ENCODE data around the gene PLPP6. TPM values are rescaled to one million over a fixed set of nuclear protein-coding genes. Genes with fewer than 3 reads are reported as not detected.

PLPP6 gene
- total RNA-seq, 3 donors from 2014 or later: 6.4 to 13.2 (median 8.8) TPM

- DNase-seq (ENCODE audit: low spot score in 2 of 2): no peak
- H3K36me3 ChIP-seq: peaks cover 11% of the 10 kb centered on the region
These were observed 39.4 kb downstream of the PLPP6 start for GRCh38 chr9:4701526-4701925.

DNA sequence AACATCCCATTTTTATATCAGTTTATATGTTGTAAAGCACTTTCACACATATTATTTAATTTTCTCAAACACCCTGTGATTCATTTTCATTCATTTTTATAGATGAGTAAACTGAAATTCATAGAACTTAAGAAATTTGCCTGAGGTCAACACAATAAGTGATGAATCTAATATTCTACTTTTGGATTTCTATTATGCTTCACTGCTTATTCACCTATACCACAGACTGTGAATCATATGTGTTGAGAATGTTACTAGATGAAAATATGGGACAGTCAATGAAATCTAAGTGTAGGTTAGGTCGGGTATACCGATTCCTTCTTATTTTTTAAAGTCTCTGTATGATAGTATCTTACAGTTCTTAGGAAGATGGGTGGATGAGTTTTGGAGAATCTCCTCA, 42.0 kb downstream of the PLPP6 start:
- peaks cover 11% of the 10 kb centered on the region for H3K36me3 ChIP-seq
- TF ChIP-seq CTCF (IDR thresholded peaks at IDR 0.05) (no peak), POLR2A (IDR thresholded peaks at IDR 0.05) (no peak), POLR2AphosphoS5 (IDR thresholded peaks at IDR 0.05) (no peak)
- intact Hi-C loops (cut with DNase I; ENCODE audit: low total_unique reads): no loop called here

More at GRCh38 chr9:4701526-4701925, 39.4 kb downstream of the PLPP6 start:
- Histone ChIP-seq H3K9me3 (no peaks in the 10 kb centered on the region), H3K4me1 (no peaks in the 10 kb centered on the region), H3K27me3 (no peaks in the 10 kb centered on the region), H3K27ac (no peak overlapping the region), H3K4me3 (no peak overlapping the region)
- no peak for TF ChIP-seq POLR2AphosphoS5 (IDR thresholded peaks at IDR 0.05)
- no peak for TF ChIP-seq POLR2A (IDR thresholded peaks at IDR 0.05)
- TF ChIP-seq CTCF (IDR thresholded peaks at IDR 0.05): no peak
- intact Hi-C loops (cut with DNase I; ENCODE audit: low total_unique reads): no loop called here

DNA sequence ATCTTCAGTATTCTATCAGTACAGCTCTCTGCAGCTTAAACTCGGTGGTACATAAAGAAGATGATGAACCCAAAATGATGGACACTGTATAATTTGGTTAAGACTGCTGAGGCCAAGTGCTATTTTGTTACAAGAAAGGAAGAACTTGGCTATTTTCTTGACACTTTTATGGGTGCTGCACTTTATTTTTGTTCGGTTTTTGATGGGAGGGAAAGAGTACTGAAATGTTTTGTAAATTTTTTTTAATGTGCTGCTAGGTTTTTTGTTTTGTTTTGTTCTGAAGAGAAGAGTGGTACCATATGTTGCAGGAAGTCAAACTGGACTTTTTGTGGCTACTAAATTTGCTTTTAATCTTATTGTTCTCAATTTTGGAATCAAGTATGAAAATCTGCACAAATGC, 43.9 kb downstream of the PLPP6 start:
- TF ChIP-seq CTCF (IDR thresholded peaks at IDR 0.05): no peak
- TF ChIP-seq POLR2AphosphoS5 (IDR thresholded peaks at IDR 0.05): no peak
- TF ChIP-seq POLR2A (IDR thresholded peaks at IDR 0.05): no peak
- intact Hi-C loops (cut with DNase I; ENCODE audit: low total_unique reads): no loop called here
- Histone ChIP-seq H3K27ac (no peak overlapping the region), H3K36me3 (peaks cover 11% of the 10 kb centered on the region), H3K9me3 (no peaks in the 10 kb centered on the region), H3K4me3 (no peak overlapping the region), H3K4me1 (no peaks in the 10 kb centered on the region), H3K27me3 (no peaks in the 10 kb centered on the region)
- DNase-seq (ENCODE audit: low spot score in 2 of 2): no peak

More for the DNA sequence above, 42.0 kb downstream of the PLPP6 start:
- Histone ChIP-seq H3K27me3 (no peaks in the 10 kb centered on the region), H3K27ac (no peak overlapping the region), H3K9me3 (no peaks in the 10 kb centered on the region), H3K4me1 (no peaks in the 10 kb centered on the region), H3K4me3 (no peak overlapping the region)
- DNase-seq (ENCODE audit: low spot score in 2 of 2): no peak

DNA sequence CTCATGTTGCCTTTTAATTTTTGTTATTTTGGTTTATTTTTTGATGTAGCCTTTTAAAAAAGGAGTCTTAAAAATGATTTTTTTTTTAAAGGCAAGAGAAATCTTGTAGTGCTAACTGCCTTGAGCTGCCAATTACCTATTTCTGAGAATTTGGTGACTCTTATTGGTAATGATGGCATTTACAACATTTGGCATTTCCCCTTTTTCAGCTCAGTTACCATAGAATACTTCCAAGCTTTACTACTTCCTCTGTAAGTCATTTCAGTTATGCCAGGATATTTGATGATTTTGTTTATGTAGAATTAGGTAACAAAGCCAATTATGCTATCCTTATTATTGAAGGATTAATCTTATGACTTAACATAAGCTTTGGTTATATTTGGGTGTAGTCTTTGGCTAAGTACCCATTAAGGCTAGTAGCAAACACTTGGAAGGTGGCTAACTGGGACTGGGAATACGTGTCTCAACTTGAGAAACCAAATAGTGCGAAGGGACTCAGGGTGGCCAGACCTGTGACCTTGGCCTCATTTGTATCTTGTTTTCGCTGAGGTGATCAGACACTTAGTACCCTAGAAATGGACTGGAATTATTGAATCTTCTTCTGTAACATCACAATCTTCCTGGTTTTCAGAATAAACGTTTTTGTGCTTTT, 45.0 kb downstream of the PLPP6 start:
- H3K9me3 ChIP-seq: no peaks in the 10 kb centered on the region
- no peak overlapping the region for H3K4me3 ChIP-seq
- H3K36me3 ChIP-seq: peaks cover 11% of the 10 kb centered on the region
- H3K27me3 ChIP-seq: no peaks in the 10 kb centered on the region
- TF ChIP-seq CTCF (IDR thresholded peaks at IDR 0.05) (no peak), POLR2AphosphoS5 (IDR thresholded peaks at IDR 0.05) (no peak), POLR2A (IDR thresholded peaks at IDR 0.05) (no peak)
- H3K27ac ChIP-seq: no peak overlapping the region
- intact Hi-C loops (cut with DNase I; ENCODE audit: low total_unique reads): no loop called here
- no peaks in the 10 kb centered on the region for H3K4me1 ChIP-seq
- no peak for DNase-seq (ENCODE audit: low spot score in 2 of 2)

- Histone ChIP-seq H3K4me3 (no peak overlapping the region), H3K36me3 (peaks cover 10% of the 10 kb centered on the region), H3K4me1 (no peaks in the 10 kb centered on the region), H3K9me3 (no peaks in the 10 kb centered on the region), H3K27ac (no peak overlapping the region), H3K27me3 (no peaks in the 10 kb centered on the region)
- intact Hi-C loops (cut with DNase I; ENCODE audit: low total_unique reads): no loop called here
- TF ChIP-seq POLR2AphosphoS5 (IDR thresholded peaks at IDR 0.05): no peak
- no peak for TF ChIP-seq CTCF (IDR thresholded peaks at IDR 0.05)
- TF ChIP-seq POLR2A (IDR thresholded peaks at IDR 0.05): no peak
- no peak for DNase-seq (ENCODE audit: low spot score in 2 of 2)
These were observed 47.3 kb downstream of the PLPP6 start for GRCh38 chr9:4709380-4709779.

Data from breast epithelium (tissue), 4 donors.